ENCODE data around the gene MESD.
"Not testable (repeated sequence)": the region's sequence is repeated elsewhere in the genome, so short reads cannot be mapped to it uniquely, and the experiment has no call there.

Gene MESD

GRCh38 chr15:80989081-80989517 lies 520 bp downstream of the MESD start:
- no peak for DNase-seq

GRCh38 chr15:80988148-80988796 lies 1.3 kb downstream of the MESD start:
- no peak for DNase-seq

GRCh38 chr15:80986487-80986886 lies 3.1 kb downstream of the MESD start:
- no peak for DNase-seq

- no peak for DNase-seq
Observed at GRCh38 chr15:80985981-80986380, 3.6 kb downstream of the MESD start.

GRCh38 chr15:80984856-80985255 lies 4.8 kb downstream of the MESD start:
- DNase-seq = no peak

- no peak for DNase-seq
Observed at GRCh38 chr15:80982839-80983238, 6.8 kb downstream of the MESD start.

GRCh38 chr15:80982205-80982604 lies 7.4 kb downstream of the MESD start:
- no peak for DNase-seq

GRCh38 chr15:80979538-80980200 lies 9.9 kb downstream of the MESD start:
- no peak for DNase-seq

GRCh38 chr15:80978685-80979329 lies 10.8 kb downstream of the MESD start:
- no peak for DNase-seq

GRCh38 chr15:80977627-80978036 lies 12.0 kb downstream of the MESD start:
- peak in 3 of 5 donors; percentile 8 to 40 (median 11) for DNase-seq

- no peak for DNase-seq
Observed at GRCh38 chr15:80976851-80977250, 12.8 kb downstream of the MESD start.

GRCh38 chr15:80974914-80975313 lies 14.7 kb downstream of the MESD start:
- no peak for DNase-seq

- DNase-seq = no peak
Observed at GRCh38 chr15:80972276-80972675, 17.3 kb downstream of the MESD start.

GRCh38 chr15:80971143-80971542 lies 18.5 kb downstream of the MESD start:
- no peak for DNase-seq

- no peak for DNase-seq
Observed at GRCh38 chr15:80970658-80971057, 19.0 kb downstream of the MESD start.

- peak in 4 of 5 donors; percentile 37 to 62 (median 42) for DNase-seq
Observed at GRCh38 chr15:80970018-80970657, 19.5 kb downstream of the MESD start.

- no peak for DNase-seq
Observed at GRCh38 chr15:80969316-80969715, 20.3 kb downstream of the MESD start.

GRCh38 chr15:80967991-80968510 lies 21.6 kb downstream of the MESD start:
- no peak for DNase-seq

- DNase-seq = no peak
Observed at GRCh38 chr15:80967451-80967850, 22.2 kb downstream of the MESD start.

GRCh38 chr15:80966431-80967197 lies 23.0 kb downstream of the MESD start:
- no peak for DNase-seq

- not testable (repeated sequence) for DNase-seq
Observed at GRCh38 chr15:80965454-80965853, 24.2 kb downstream of the MESD start.

GRCh38 chr15:80958818-80959495 lies 30.7 kb downstream of the MESD start:
- no peak for DNase-seq

All from T-helper 1 cell (primary cell).